Esophagus squamous epithelium (tissue), 4 donors: ENCODE measurements around the gene IGLL5.

Experiments used
- CTCF ChIP-seq, 6 experiments: fragments of 450-650 bp in 4 of 6; fragments of 200-600 bp in 2 of 6; sonication (generic) in 2 of 6; IDR thresholded peaks; one replicate each; pipeline ENCODE4 v1.5.1; 2016 to 2019; ENCODE audit warnings: antibody characterized with exemption in 6 of 6, mild to moderate bottlenecking in 4 of 6, moderate library complexity in 4 of 6
- POLR2A ChIP-seq, 4 donors: fragments of 450-650 bp; IDR thresholded peaks; one replicate each; pipeline ENCODE4 v1.6.1; 2017; ENCODE audit warnings: antibody characterized with exemption in 4 of 4, mild to moderate bottlenecking in 4 of 4, moderate library complexity in 3 of 4

- TF ChIP-seq CTCF (IDR thresholded peaks at IDR 0.05) (no peak), POLR2A (IDR thresholded peaks at IDR 0.05) (no peak)
Measured at GRCh38 chr22:22895776-22896445, 8.3 kb downstream of the IGLL5 start.
